ENCODE results near the gene SEC16A. TPM values are rescaled to one million over a fixed set of nuclear protein-coding genes. Genes with fewer than 3 reads are reported as not detected.

The SEC16A gene
- total RNA-seq, 4 donors from 2014 or later: 63.5 to 80.8 (median 74.6) TPM

GRCh38 chr9:136448655-136449054 lies 34.2 kb downstream of the SEC16A start:
- Histone ChIP-seq H3K4me1 (no peaks in the 10 kb centered on the region), H3K4me3 (no peak overlapping the region), H3K36me3 (peaks cover 0 to 91% (median 0%) of the 10 kb centered on the region in 3 donors), H3K9me3 (no peaks in the 10 kb centered on the region), H3K27ac (no peak overlapping the region), H3K27me3 (no peaks in the 10 kb centered on the region)
- DNase-seq: no peak
- TF ChIP-seq POLR2A (IDR thresholded peaks at IDR 0.05) (no peak), CTCF (IDR thresholded peaks at IDR 0.05) (no peak)

GRCh38 chr9:136447173-136447778 lies 35.6 kb downstream of the SEC16A start:
- H3K9me3 ChIP-seq: no peaks in the 10 kb centered on the region
- no peak overlapping the region for H3K27ac ChIP-seq
- H3K27me3 ChIP-seq: no peaks in the 10 kb centered on the region
- DNase-seq: no peak
- TF ChIP-seq POLR2A (IDR thresholded peaks at IDR 0.05) (no peak), CTCF (IDR thresholded peaks at IDR 0.05) (no peak)
- no peaks in the 10 kb centered on the region for H3K4me1 ChIP-seq
- peaks cover 0 to 99% (median 0%) of the 10 kb centered on the region in 3 donors for H3K36me3 ChIP-seq
- no peak overlapping the region for H3K4me3 ChIP-seq

- Histone ChIP-seq H3K27ac (no peak overlapping the region), H3K27me3 (no peaks in the 10 kb centered on the region), H3K9me3 (no peaks in the 10 kb centered on the region), H3K36me3 (peaks cover 0 to 100% (median 0%) of the 10 kb centered on the region in 3 donors), H3K4me3 (no peak overlapping the region), H3K4me1 (no peaks in the 10 kb centered on the region)
- no peak for TF ChIP-seq POLR2A (IDR thresholded peaks at IDR 0.05)
- TF ChIP-seq CTCF (IDR thresholded peaks at IDR 0.05): no peak
- DNase-seq: no peak
Observed at GRCh38 chr9:136445799-136446198, 37.0 kb downstream of the SEC16A start.

GRCh38 chr9:136444102-136444501 lies 38.7 kb downstream of the SEC16A start:
- no peak for DNase-seq
- Histone ChIP-seq H3K27me3 (no peaks in the 10 kb centered on the region), H3K4me1 (peaks cover 0 to 6% (median 2%) of the 10 kb centered on the region in 4 donors), H3K36me3 (peaks cover 0 to 86% (median 0%) of the 10 kb centered on the region in 3 donors), H3K27ac (no peak overlapping the region), H3K4me3 (no peak overlapping the region), H3K9me3 (no peaks in the 10 kb centered on the region)
- TF ChIP-seq POLR2A (IDR thresholded peaks at IDR 0.05): no peak
- TF ChIP-seq CTCF (IDR thresholded peaks at IDR 0.05): no peak

GRCh38 chr9:136443687-136444086 lies 39.2 kb downstream of the SEC16A start:
- Histone ChIP-seq H3K27ac (no peak overlapping the region), H3K9me3 (no peaks in the 10 kb centered on the region), H3K27me3 (no peaks in the 10 kb centered on the region), H3K4me1 (peaks cover 0 to 7% (median 3%) of the 10 kb centered on the region in 4 donors), H3K4me3 (no peak overlapping the region), H3K36me3 (peaks cover 0 to 82% (median 0%) of the 10 kb centered on the region in 3 donors)
- DNase-seq: no peak
- TF ChIP-seq CTCF (IDR thresholded peaks at IDR 0.05) (no peak), POLR2A (IDR thresholded peaks at IDR 0.05) (no peak)

All from Peyer's patch (tissue), 4 donors.